ENCODE data around the gene RAET1E.

DNA sequence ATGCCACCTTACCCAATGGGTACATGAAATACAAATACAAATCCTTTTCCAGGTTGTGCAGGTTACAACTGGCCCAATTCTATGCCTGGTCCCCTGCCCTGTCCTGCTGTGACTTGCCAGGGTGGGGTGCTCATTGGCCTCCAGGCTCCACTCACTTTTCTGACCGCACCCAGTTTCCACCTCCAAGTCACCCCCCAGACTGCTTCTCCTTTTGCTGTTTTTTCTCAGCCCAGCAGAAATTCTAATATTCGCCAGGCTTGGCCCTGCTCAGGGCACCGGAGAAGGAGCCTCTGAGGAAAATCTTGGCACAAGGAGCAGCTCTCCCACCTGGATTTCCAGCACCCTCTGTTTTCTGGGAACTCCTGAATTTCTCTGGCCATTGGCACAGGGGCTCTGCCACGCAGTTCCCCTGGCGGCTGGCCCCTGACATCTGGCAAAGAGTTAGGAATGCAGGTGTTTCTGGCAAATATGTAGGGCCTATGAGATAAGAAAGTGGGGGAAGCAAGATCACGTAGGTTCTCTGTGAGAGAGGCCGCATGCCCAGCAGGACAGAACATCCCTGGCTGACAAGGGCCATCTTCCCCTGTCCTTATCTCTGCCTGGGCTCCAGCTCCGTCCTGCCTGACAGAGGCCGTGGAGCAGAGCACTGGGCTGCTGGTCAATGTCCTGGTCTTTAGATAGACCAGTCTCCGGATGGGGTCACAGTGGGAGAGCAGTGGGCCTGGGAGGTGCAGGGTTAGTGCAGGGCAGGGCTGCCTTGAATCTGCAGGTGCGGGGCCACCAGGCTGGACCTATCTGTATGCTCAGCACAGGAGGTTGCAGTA, 2.9 kb upstream of the RAET1E start:
- no peak for TF ChIP-seq GATA2 (IDR thresholded peaks at IDR 0.05; ENCODE audit: low read depth, low read length)
- TF ChIP-seq GATA3 (IDR thresholded peaks at IDR 0.05; ENCODE audit: low read depth, low read length) = no peak

All from SH-SY5Y (cell line).